Measurements from ENCODE around the gene KCNK4. TPM values are rescaled to one million over a fixed set of nuclear protein-coding genes. Genes with fewer than 3 reads are reported as not detected.
"Not testable (repeated sequence)": the region's sequence is repeated elsewhere in the genome, so short reads cannot be mapped to it uniquely, and the experiment has no call there.

Gene KCNK4
- not detected for polyA plus RNA-seq (ENCODE audit: insufficient read length in 12 of 12)
- long read RNA-seq, donor 1, result 0 reads
- long read RNA-seq, donor 2, result 0 reads
- long read RNA-seq, donor 3, result 0 reads
- long read RNA-seq, donor 4, result 0 reads
- long read RNA-seq, donor 5, result 0 reads
- long read RNA-seq, donor 6, result 0 reads
- long read RNA-seq, donor 7, result 0 reads
- long read RNA-seq, donor 8, result 0 reads
- long read RNA-seq, donor 9, result 0 reads
- long read RNA-seq, donor 10, result 0 reads
- long read RNA-seq, donor 11, result 0 reads

DNA sequence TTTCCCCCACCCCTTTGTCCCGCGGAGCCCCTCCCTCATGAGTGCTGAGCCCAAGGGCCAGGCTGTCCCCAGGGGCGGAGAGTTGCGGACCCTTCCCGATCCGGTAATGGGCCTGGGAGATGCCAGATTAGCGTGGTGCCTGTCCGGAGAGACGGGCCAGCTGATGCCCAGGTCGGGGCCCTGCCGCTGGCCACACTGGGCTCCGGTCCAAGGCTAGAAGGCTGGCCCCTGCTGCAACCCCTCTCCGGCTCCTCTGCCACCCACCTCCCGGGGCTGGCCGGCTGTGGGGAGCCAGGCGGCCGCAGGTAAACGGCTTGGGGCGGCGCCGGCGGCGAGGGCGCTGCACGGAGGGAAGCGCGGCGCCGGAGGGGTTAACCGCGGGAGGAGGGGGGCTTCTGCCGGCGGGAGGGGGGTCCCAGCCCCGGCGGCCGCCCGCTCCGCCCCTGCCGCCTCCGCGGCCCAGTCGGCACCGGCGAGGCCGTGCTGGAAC lies at the start of gene KCNK4:
KCNK4 (plus strand) TSS at position 41 of the 490 bp plus-strand sequence. CDS start 1,717 bp downstream, outside the sequence.
- DNase-seq, result no peak

DNA sequence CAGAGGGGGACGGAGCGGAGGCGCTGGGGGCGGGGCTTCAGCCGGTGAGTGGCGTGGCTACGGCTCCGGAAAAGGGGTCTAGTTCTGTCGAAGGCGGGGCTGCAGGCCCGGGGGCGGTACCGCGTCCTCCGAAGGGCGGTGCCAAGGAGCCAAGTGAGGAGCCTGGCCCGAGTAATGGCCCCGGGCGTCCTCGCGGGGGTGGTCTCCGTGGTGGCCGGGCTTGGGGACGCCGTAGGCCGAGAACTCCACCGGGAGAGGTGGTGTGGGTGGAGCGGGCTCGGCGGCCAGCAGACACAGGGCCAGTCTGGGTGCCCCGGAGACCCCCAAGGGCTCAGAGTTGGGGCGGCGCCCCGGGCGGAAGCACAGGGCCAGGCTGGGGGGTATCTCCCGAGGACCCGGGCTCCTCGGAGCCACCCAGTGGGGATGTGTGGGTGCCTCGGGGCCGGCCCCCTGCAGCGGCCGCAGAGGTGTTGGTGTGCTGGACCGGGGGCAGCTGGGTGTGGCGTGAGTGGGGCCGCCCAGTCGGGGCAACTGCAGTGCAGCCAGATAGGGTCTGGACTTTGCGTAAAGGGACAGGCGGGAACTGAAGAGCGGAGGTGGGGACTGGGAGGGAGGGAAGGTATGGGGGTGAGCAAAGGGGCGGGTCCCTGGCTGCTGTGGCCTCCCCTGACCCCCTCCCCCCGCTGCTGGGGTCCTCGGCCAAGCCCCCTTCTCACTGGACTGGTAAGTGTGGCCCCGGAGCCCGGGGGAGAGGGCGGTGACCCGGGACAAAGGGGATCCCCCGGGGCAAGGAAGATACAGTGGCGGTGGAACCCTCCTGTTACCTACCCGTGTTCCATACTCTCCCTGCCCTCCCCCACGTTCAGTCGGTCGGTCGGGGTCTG lies 49.4 kb upstream of the KCNK4 start:
- DNase-seq, result peak; percentile 100

DNA sequence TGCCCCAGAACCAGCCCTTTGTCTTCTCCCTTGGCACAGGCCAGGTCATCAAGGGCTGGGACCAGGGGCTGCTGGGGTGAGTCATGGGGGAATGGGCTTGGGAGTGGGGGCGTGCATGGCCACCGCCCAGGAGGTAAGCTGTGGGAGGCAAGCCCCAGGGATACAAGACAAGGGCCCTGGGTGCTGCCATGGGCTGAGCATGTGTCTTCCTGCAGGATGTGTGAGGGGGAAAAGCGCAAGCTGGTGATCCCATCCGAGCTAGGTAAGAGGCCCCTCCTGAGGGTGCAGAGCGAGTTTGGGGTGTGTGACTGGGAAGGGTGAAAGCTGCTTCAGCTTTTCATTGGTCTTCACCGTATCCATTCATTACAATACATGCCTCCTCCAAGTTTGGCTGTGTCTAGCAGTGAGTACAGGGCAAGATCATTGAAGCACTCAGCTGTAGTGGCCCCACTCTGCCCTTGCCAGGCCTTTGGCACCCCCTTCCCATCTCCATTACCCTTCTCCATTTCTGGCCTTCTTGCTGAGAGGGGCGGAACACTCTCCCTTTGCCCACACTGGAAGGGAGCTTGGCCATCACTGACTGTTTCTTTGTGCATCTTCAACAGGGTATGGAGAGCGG lies 47.8 kb upstream of the KCNK4 start:
- DNase-seq, result no peak

DNA sequence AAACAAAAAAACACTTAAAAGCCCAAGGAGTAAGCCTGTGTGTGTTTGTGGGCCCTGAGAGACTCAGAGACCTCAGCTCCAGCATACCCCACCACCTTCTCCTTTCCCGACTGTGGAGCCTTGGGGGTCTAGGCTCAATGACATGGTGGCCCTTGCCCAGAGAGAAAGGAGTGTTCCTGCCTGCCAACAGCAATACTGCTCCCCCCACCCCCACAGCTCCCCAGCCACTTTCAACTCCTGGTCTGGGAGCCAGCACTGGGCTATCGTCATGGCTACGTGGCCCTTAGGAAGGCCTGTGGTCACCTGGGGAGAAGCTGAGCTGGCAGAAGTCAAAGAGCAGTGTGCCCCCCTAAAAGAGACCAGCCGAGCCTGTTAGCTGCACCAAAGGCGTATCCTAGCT lies 47.0 kb upstream of the KCNK4 start:
- no peak for DNase-seq

DNA sequence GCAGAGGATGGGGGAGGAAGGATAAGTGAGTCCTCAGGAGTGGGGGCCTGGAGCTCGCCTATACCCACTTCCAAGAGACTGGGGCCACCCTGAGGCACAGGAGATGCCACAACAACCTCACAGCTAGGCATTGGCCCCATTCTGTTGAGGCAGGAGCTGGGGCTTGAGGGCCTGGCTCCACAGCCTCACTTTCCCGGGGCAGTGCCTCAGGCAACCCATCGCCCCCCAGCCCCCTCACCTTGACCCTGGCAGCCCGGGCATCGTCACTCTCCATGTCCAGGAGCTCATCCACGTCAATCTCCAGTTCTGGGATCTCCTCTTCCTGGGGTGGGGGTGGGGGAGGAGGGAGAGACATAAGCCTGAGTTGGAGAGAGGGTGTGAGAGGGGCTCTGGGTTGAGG lies 46.1 kb upstream of the KCNK4 start:
- no peak for DNase-seq

DNA sequence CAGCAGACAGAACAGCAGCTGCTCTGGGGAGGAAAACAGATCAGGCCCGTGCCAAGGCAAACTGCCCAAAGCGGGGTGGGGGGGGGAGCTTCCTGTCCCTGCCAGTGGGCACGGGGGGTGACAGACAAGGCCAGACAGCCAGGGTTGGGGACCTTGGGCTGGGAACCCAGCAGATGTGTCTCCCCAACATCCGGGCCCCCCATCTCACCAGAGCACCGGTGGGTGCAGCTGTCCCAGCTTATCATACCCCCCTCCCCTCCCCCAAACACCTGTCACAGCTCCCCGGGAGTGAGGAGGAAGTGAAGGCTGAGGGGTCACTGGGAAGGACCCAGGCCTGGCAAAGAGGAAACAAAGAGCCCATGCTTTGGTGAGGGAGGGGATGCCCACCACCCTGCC lies 45.7 kb upstream of the KCNK4 start:
- DNase-seq, result no peak

DNA sequence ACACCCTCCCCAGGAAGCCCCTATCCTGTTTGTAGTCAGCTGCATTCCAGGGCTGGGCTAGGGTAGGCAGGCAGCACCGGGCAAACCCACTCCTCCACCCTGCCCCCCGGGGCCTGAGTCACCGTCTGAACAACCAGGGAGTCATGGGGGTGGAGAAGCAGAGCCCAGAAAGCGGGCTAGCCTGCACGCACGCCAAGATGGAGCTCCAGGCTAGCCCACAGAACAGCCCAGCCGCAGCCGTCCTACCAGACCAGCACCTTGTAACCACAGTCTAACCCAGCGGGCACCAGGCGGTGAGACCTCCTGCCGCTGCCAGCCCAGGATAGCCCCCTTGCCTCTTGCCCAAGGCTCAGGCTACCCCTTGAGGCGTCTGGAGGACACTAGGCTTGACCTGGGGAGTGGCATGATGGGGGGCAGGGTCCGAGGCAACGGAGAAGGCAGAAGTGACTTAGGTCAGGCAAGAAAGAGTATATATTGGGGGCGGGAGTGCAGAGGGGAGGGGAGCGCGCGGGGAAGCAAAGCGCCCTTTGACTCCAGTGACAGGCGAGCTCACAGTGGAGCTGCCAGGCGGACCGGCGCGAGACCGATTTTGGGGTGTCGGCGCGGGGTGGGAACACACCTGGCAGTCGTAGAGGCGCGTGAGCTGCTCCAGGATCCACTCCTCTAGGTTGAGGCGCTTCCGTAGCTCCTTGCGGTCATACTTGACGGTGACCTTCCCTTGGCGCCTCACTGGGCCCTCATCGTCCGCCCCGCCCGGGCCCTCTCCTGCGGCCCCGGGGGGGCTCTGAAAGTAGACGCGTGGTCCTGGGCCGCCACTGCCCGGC lies 45.1 kb upstream of the KCNK4 start:
- no peak for DNase-seq

DNA sequence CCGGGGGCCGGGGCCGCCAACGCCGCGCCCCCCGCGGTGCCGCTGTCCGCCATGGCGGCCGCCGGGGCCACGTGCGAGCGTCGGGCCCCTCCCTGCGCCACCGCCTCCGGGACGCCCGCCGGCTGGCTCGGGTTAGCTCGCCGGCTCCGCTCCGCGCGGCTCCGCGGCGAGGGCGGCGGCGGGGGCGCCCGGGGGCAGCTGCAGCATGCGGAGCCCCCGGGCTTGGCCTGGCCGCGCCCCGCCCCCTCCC lies 44.6 kb upstream of the KCNK4 start:
- not testable (repeated sequence) for DNase-seq

DNA sequence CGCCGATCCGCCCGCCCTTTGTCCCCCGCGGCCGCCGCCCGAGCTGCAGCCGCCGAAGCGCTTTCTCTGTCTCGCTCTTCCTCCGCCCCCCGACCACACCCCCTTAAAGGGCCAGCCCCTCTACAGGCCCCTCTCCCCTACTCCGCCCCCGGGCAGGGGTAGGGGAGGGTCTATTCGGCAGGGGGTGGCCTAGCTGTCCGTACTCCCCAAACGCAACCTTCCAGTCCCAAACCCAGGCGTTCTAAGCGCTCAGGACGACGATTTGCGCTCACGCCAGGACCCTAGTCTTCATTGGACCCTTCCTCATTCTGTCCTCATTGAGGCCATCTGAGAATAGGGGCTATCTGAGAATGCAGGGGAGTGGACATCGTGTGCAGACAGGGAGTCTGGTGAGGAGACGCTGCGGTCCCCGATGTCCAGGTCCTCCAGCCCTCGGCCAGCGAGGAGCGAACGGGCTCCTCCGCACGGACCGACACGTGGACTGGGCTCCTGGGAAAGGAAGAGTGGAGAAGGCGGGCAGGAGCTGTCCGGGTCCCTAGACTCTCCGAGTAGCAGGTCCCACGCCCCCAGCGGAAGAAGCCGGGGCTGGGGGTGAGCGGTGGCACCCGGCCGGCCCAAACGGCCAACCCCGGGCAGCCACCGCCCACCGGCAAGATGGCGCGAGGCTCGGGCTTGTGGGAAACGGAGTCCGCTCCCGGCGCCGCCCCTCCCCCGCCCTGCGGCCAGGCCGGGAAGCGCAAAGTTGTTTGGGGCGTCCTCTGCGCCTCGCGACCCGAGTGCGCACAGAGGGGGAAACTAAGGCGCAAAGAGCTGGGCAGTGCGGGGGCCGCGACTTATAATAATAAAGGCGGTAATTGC lies 44.0 kb upstream of the KCNK4 start, which contains the start of gene PPP1R14B:
PPP1R14B (minus strand) TSS at position 73 of the 858 bp plus-strand sequence. CDS start 270 bp downstream, outside the sequence.
- DNase-seq, result peak; percentile 86

DNA sequence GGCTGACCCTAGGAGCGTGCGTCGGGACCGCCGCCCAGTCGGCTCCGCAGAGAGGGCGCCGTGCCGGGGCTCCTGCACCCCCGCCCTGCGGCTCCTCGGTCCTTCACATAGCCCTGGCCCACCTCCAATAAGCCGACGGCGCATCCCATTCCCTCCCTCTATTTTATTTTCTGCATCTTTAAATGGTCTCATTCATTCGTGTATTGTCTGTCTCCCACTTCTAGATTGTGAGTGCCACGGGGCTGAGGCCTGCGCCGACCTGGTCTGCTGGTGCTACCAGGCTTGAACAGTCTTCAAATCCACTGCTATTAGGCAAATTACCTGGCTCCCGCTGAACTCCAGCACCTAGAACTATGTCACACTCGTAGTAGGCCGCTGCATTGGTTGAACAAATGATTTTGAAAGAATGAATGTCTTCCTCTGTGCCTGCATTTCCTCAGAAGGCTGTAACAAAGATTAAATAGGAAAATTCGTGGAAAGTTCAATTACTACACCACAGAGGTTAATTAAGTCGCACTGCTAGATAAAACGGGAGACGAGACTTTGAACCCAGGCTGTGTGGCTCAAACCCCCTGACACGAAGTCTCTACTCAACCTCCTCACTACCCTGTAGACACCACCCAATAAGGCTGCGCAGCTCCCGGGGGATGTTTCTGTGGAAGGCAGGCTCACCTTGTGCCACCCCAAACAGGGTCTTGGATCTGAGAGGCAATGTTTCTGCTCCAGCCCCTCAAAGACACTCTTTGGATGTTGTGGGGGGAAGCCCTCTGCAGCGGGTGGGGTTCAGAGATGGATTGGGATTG lies 43.2 kb upstream of the KCNK4 start:
- DNase-seq, result no peak

DNA sequence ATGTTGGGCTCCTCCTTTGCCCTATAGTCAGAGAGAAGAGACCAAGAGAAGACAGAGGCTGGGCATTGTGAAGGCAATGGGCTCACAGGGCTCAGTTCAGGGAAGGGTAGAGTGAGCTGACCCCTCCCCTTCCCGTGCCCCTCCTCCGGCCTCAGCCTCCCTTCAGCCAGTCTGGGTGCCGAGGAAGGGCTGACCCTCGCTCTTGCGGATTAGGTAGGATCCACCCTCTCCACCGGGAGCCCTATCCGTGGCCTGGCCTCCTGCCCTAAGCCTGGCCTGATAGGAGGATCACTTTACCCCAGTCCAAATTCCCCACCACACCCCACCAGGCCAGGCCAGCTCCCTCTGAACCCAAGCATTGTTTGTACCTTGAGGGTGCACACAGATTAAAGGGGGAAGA lies 42.5 kb upstream of the KCNK4 start:
- no peak for DNase-seq

DNA sequence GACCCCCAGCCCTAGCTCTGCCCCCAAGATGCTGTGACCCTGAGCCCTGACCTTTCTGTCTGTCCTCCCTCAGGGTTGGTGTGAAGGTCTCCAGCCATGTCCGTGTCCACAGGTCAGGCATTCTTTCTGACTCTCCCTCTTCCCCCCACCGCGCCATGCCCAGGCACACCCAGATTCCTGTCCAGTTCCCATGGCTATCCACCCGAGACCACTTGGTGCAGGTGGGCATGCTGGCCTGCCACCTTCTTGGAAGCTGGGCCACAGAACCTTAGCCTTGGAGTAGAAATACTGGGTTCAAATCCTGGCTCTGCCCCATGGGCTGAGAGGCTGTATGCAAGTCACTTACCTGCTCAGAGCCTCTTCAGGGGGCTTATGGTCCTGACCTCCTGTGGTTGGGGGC lies 42.1 kb upstream of the KCNK4 start:
- DNase-seq, result no peak

DNA sequence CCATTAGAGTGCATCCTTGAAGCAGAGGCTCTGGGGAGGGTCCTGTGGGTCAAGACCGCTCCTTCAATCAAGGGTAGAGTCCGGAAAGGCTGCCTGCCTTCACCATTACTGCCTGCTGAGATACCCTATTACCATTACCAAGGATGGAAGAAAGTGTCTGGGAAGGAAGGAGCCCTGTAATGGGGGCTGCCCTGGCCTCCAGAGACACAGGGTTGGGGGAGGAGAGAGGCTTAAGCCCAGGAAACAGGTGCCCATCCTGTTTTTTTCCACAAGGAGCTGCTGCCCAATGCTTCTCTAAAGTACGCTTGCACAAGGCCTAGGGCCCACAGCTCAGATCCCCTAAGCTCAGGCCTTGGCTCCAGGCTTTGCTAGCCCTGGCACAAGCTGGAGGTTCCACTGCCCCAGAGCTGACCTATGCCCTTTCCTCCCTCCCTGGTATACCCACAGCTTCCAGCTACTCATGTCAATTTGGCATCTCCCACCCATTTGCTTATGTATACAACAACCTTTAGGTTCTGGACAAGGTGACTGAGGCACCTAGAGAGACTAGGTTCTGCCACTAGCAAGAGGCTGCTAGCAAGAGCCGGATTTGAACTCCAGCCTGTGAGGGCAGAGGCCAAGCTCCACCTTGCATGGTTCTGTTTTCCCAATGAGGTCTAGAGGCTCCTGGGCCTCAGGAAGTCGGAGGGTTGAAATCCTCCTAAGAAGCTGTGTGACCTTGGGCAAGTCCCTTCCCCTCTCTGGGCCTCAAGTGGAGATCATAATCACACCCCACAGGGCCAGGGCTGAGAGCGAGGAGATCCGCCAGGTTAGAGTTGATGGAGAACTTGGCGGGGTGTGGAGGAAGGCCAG lies 41.3 kb upstream of the KCNK4 start:
- no peak for DNase-seq

DNA sequence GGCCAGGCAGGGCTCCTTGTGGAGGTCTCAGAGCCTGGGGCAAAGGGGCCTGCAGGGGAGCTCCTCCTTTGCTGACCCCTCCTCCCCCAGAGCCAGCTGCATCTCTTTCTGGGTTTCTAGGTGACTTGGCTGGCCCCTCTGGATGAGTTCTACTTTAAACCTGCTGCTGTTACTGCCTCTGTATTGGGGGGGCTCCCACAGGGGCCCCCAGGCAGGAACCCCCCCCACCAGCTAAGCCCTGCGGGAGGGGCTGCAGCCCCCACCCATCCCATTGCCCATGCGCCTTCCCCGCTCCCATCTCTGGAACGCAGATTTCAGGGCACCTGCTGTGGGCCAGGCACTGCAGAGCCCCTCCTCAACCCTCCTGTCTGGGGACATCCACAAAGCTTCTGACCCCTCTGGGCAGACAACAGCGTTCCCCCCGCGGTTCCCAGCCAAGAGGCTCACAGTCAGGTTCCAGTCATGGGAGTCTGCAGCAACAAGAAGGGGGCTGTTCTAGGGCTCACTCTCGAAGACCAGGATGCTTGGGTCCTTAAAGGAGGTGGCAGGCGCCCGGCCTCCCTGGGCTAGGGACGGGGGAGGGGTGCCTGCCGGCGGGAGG lies 40.6 kb upstream of the KCNK4 start:
- no peak for DNase-seq

DNA sequence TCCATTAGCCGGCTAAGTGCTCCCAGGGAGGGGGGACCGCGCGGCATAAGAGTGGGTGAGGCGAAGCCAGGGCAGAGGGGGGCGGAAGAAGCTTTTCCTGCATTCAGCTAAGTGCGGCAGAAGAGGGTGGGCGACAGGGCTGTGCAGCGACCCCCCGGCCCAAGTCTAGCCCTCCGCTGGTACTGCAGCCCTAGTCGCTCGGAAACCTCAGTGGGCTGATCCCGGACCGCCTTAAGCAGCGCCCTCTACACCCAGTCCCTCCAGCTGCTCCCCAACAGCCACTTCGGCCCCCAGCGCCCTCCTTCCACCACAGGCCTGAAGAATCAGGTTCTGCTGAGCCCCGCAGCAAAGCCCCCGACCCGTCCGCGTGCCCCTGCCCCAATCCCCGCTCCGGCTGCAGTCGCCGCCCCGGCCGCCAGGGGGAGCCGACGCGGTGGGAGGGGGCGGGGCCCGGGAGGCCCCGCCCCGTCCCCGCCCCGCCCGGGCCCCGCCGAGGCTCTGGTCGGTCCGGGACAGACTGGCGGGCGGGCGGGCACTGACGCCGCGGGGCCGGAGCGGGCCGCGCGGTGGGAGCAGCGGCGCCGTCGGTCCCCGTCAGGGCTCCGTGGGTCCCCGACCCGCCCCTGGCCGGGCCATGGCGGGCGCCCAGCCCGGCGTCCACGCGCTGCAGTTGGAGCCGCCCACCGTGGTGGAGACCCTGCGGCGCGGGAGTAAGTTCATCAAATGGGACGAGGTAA lies 39.9 kb upstream of the KCNK4 start, which contains the start of gene PLCB3:
PLCB3 (plus strand) TSS at position 515 of the 737 bp plus-strand sequence; CDS start at position 635, 120 bp downstream.
- no peak for DNase-seq

DNA sequence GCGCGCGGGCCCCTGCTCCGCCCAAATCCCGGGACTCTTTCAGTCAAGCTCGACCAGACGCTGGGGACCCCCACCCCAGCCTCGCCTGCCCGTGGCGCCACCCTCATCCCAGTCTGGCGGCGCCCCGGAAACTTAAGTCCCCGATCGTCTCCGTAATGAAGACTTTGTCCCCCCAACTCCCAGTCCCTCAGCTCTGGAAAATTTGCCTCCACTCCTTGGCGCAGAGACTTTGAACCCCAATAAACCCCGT lies 39.4 kb upstream of the KCNK4 start:
- DNase-seq, result no peak

DNA sequence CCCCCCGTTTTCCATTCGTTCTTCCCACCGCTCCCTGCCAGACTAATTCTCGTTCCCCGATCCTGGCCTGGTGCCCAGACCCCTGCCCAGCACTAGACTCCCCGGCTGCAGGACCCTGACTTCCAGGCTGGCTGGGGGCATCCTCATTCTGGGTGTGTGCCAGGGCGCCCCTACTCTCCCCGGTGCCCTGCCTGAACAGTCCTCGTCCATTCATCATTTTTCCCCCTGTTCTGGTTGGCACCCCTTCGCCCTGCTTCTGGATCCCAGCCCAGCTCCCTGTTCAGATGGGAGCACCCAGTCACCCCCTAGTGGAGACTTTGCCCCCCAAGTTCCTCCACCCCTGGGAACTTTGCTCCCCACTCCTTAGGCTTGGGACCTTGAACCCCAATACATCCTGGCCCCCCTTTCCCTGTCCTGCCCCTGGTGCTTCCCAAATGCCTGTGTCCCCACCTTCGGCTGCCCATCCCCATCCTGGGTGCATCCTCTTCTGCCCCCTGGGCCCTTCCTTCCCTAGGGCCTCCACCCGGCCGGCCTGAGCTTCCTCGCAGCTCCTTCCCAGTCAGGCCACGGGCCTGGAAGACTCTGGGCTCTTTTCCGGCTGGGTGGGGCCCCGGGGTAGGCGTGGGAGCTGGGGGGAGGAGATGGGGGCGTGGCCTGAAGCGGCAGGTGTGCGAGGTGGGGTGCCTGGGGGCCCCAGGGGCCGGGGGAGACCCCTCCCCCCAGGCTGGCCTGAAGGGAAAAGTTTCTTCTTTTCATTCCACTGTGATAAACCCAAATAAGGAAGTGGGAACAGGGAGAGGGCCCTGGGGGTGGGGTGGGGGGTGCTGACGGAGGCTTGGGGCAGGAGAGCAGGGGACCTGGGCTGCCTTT lies 38.9 kb upstream of the KCNK4 start:
- no peak for DNase-seq
